Islet of Langerhans (tissue), 1 donor: Measurements from ENCODE around the gene C2.
"Not testable (repeated sequence)": the region's sequence is repeated elsewhere in the genome, so short reads cannot be mapped to it uniquely, and the experiment has no call there.

Experiments
- FAIRE-seq: peaks from one replicate; lab custom pipeline; 2011; peaks lifted over from hg19 to GRCh38; lab: Jason Lieb, UNC

The C2 gene

GRCh38 chr6:31979238-31979898 is 51.9 kb downstream of the C2 start:
- FAIRE-seq = no peak

- FAIRE-seq = not testable (repeated sequence)
These were observed 52.8 kb downstream of the C2 start for GRCh38 chr6:31980195-31980876.

GRCh38 chr6:31980998-31981397 is 53.5 kb downstream of the C2 start:
- not testable (repeated sequence) for FAIRE-seq

- FAIRE-seq = not testable (repeated sequence)
These were observed 54.2 kb downstream of the C2 start, which contains the start of gene C4A for GRCh38 chr6:31981744-31982143. C4A (plus strand) TSS chr6:31982057; CDS start chr6:31982108, 51 bp downstream.

GRCh38 chr6:31989363-31989762 is 61.8 kb downstream of the C2 start:
- not testable (repeated sequence) for FAIRE-seq

- not testable (repeated sequence) for FAIRE-seq
These were observed 66.9 kb downstream of the C2 start for GRCh38 chr6:31994421-31994820.
